Measurements from ENCODE around the gene SETD3. TPM values are rescaled to one million over a fixed set of nuclear protein-coding genes. Genes with fewer than 3 reads are reported as not detected.

SETD3 gene
- total RNA-seq (2022; extraction: Qiagen RNA extraction) = 40.5 to 53.2 TPM (median 45.1 TPM) in 5 replicates

DNA sequence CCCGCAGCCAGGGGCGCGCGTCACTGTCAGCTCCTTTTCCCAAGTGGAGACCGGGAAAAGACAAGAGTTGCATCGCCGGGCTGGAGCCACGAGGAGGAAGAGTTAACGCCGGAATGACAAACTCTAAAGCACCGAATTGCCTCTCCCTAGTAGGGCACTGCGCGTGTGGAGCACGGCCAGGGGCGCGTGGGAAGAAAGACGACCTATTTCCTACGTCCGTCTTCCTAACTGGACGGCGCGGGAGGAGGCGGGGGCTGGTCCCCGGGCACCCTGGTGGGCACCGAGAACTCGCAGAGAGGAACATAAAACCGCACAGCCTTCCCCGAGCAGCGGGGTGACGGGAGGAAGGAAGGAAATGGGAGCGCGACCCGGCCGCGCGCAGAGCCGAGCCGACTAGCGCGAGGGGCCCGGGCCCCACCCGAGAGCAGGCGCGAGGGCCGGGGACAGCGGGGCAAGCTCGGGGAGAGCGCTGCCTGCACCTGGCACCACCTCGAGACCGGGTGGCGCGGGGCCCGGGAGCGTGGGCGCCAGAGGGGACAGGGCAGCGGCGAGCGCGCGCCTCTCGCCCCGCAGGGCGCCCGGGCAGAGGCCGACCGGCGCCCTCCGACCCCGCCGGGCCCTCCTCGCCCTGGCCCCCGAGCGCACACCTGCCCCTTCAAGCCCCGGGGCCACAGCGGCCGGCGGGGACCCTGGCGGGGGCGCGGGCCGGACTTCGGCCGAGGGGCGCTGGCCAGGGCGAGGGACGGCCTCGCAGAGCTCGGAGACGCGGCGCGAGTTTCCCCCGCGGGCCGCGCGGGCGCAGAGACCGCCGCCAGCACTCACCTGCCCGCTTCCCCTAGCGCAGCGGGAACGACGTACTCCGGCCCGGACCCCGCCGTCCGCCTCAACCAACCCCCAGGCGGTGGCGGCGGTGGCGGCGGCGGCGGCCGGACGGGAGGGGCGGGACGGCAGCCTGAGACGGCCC, at the start of gene SETD3:
Gene SETD3 (minus strand): TSS at position 954 of the 964 bp plus-strand sequence. CDS start 15,054 bp downstream, outside the sequence.

DNA sequence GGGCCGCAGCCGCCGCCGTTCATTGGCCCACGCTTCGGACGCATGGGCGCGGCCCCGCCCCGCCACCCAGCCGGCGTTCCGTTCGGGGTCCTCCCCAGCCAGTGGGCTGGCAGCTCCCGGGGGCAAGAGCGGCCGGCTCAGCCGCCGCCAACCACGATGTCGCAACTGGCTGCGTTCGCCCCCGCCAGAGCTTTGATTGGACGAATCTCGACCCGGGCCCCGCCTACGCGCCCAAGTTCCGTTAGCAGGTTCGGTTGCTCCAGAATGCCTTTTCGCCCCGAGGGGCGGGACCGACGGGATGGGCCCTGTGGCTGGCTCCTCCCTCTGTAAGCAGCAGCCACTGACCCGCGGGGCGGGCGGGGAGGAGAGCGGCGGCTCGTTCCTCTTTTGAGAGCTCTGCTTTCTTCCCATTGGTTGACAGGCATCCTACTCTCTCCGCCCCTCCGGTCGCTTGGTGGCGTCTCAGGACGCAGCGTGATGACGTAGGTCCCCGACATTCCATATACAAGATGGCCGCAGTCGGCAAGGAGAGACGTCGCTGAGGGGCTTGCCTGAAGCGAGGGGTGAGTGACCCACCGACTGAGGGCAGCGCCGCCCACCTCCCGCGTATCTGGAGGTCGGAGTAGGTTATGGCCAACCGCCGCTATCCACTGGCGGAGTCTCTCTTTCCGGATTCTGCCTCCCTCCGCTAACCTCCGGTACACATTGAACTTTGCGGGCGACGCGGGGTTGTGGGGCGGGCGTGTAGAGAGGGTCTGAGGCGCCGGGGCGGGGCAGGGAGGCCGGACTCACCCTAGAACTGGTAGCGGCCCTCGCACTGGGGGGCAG, 472 bp upstream of the SETD3 start, which contains the start of gene CCNK:
Gene CCNK (plus strand): TSS at position 493 of the 828 bp plus-strand sequence. CDS start 11,269 bp downstream, outside the sequence.

Other genes with a start within 250 kb of the SETD3 start
- 0.23 to 0.34 TPM (median 0.26 TPM) in 5 replicates for gene BCL11B, start 208.7 kb downstream of the SETD3 start, total RNA-seq (2022; extraction: Qiagen RNA extraction)
- 46.4 to 57.9 TPM (median 48.2 TPM) in 5 replicates for gene CCNK, start 550 bp upstream of the SETD3 start, total RNA-seq (2022; extraction: Qiagen RNA extraction)
- gene CCDC85C, start 123.3 kb upstream of the SETD3 start, total RNA-seq (2022; extraction: Qiagen RNA extraction) = 33.6 to 37.2 TPM (median 36.7 TPM) in 5 replicates
- gene HHIPL1, start 164.3 kb upstream of the SETD3 start, total RNA-seq (2022; extraction: Qiagen RNA extraction) = 0.21 to 0.28 TPM (median 0.24 TPM) in 5 replicates
- 0.09 to 0.20 TPM (median 0.17 TPM) in 5 replicates for gene CYP46A1, start 203.4 kb upstream of the SETD3 start, total RNA-seq (2022; extraction: Qiagen RNA extraction)

All from A549 treated with AZD2906 at 1 μM for 4 hours (cell line).